Nephron (organoid): ENCODE measurements around the gene DHRS7C.
A peak's percentile ranks its signal among the peaks of the same experiment; 100 is the strongest.
"Not testable (repeated sequence)": the region's sequence is repeated elsewhere in the genome, so short reads cannot be mapped to it uniquely, and the experiment has no call there.

ENCODE experiments used
- H3K27ac Mint-ChIP-seq, 3 experiments: 2 replicates each; pipeline ENCODE4 v1.8.0; 2020; ENCODE audit warnings: mixed read lengths in 3 of 3, mild to moderate bottlenecking in 2 of 3, moderate library complexity in 1 of 3
- H3K27me3 Mint-ChIP-seq: 2 replicates; pipeline ENCODE4 v1.8.0; 2021; ENCODE audit warnings: low read depth, mild to moderate bottlenecking, moderate library complexity, mixed read lengths
- H3K36me3 Mint-ChIP-seq: 2 replicates; pipeline ENCODE4 v1.8.0; 2020; ENCODE audit warnings: low read depth, mixed read lengths
- H3K4me1 Mint-ChIP-seq: 2 replicates; pipeline ENCODE4 v1.8.0; 2020; ENCODE audit warnings: mixed read lengths
- H3K4me3 Mint-ChIP-seq, 3 experiments: 2 replicates each; pipeline ENCODE4 v1.8.0; 2020; ENCODE audit warnings: mild to moderate bottlenecking in 3 of 3, mixed read lengths in 3 of 3, moderate library complexity in 2 of 3
- H3K9me3 Mint-ChIP-seq: 2 replicates; pipeline ENCODE4 v1.8.0; 2020; ENCODE audit warnings: mixed read lengths
- CTCF ChIP-seq, 3 experiments: fragments of 200-600 bp; sonication (generic); IDR thresholded peaks; one replicate each; pipeline ENCODE4 v1.5.0; 2021; ENCODE audit warnings: antibody characterized with exemption in 3 of 3; ENCODE audit not compliant: unreplicated experiment in 3 of 3

The DHRS7C gene

GRCh38 chr17:9792181-9792840 lies 919 bp upstream of the DHRS7C start:
- no peaks in the 10 kb centered on the region for H3K9me3 Mint-ChIP-seq
- no peak for TF ChIP-seq CTCF (IDR thresholded peaks at IDR 0.05; ENCODE audit: unreplicated experiment in 3 of 3)
- H3K27me3 Mint-ChIP-seq: peaks cover 18% of the 10 kb centered on the region
- H3K4me3 Mint-ChIP-seq: no peak overlapping the region
- no peaks in the 10 kb centered on the region for H3K36me3 Mint-ChIP-seq
- H3K27ac Mint-ChIP-seq: no peak overlapping the region
- H3K4me1 Mint-ChIP-seq: peaks cover 43% of the 10 kb centered on the region

GRCh38 chr17:9790316-9790715 lies 1.1 kb downstream of the DHRS7C start:
- H3K27me3 Mint-ChIP-seq: peaks cover 7% of the 10 kb centered on the region
- no peak for TF ChIP-seq CTCF (IDR thresholded peaks at IDR 0.05; ENCODE audit: unreplicated experiment in 3 of 3)
- peak overlapping the region in 2 of 3 experiments; percentile 35 to 71 for H3K4me3 Mint-ChIP-seq
- H3K4me1 Mint-ChIP-seq: peaks cover 43% of the 10 kb centered on the region
- H3K27ac Mint-ChIP-seq: no peak overlapping the region
- no peaks in the 10 kb centered on the region for H3K36me3 Mint-ChIP-seq
- no peaks in the 10 kb centered on the region for H3K9me3 Mint-ChIP-seq

GRCh38 chr17:9788601-9789000 lies 2.8 kb downstream of the DHRS7C start:
- H3K36me3 Mint-ChIP-seq: no peaks in the 10 kb centered on the region
- no peak for TF ChIP-seq CTCF (IDR thresholded peaks at IDR 0.05; ENCODE audit: unreplicated experiment in 3 of 3)
- no peaks in the 10 kb centered on the region for H3K9me3 Mint-ChIP-seq
- no peaks in the 10 kb centered on the region for H3K27me3 Mint-ChIP-seq
- H3K4me3 Mint-ChIP-seq: peak overlapping the region in 1 of 3 experiments; percentile 48
- peaks cover 38% of the 10 kb centered on the region for H3K4me1 Mint-ChIP-seq
- H3K27ac Mint-ChIP-seq: peak overlapping the region in 2 of 3 experiments; percentile 18 to 21

- Mint-ChIP-seq H3K36me3 (no peaks in the 10 kb centered on the region), H3K4me1 (peaks cover 13% of the 10 kb centered on the region), H3K27ac (no peak overlapping the region), H3K4me3 (no peak overlapping the region), H3K27me3 (peaks cover 3% of the 10 kb centered on the region), H3K9me3 (no peaks in the 10 kb centered on the region)
- no peak for TF ChIP-seq CTCF (IDR thresholded peaks at IDR 0.05; ENCODE audit: unreplicated experiment in 3 of 3)
Observed at GRCh38 chr17:9784544-9784943, 6.8 kb downstream of the DHRS7C start.

GRCh38 chr17:9783465-9783864 lies 7.9 kb downstream of the DHRS7C start:
- H3K27me3 Mint-ChIP-seq, H3K4me1 Mint-ChIP-seq, H3K36me3 Mint-ChIP-seq, H3K9me3 Mint-ChIP-seq, H3K4me3 Mint-ChIP-seq, H3K27ac Mint-ChIP-seq: not testable (repeated sequence)

GRCh38 chr17:9783050-9783449 lies 8.3 kb downstream of the DHRS7C start:
- no peak for TF ChIP-seq CTCF (IDR thresholded peaks at IDR 0.05; ENCODE audit: unreplicated experiment in 3 of 3)
- no peaks in the 10 kb centered on the region for H3K36me3 Mint-ChIP-seq
- H3K4me3 Mint-ChIP-seq: no peak overlapping the region
- no peaks in the 10 kb centered on the region for H3K9me3 Mint-ChIP-seq
- H3K27me3 Mint-ChIP-seq: peaks cover 6% of the 10 kb centered on the region
- no peak overlapping the region for H3K27ac Mint-ChIP-seq
- no peaks in the 10 kb centered on the region for H3K4me1 Mint-ChIP-seq
